HepG2 (cell line): ENCODE measurements around the gene GPATCH3.

Experiments used
- CREM ChIP-seq, 2 experiments: sonication (generic) in 1 of 2; formaldehyde crosslinking in 1 of 2; IDR thresholded peaks; 2 replicates each; pipeline versions ENCODE4 v1.4.0 to v1.6.1; 2016 to 2020; ENCODE audit warnings: antibody characterized with exemption in 1 of 2, mild to moderate bottlenecking in 1 of 2, missing genetic modification reagents in 1 of 2
- HOXA9 ChIP-seq: sonication (generic); formaldehyde crosslinking; IDR thresholded peaks from 2 replicates; pipeline ENCODE4 v1.8.1; 2022; ENCODE audit warnings: missing genetic modification reagents, mild to moderate bottlenecking, moderate library complexity, borderline replicate concordance
- POLR2A ChIP-seq, 2 experiments: IDR thresholded peaks; 2 replicates each; pipeline ENCODE4 v1.6.1; 2011; ENCODE audit warnings: low read depth in 2 of 2, low read length in 2 of 2, mild to moderate bottlenecking in 1 of 2, moderate library complexity in 1 of 2; ENCODE audit not compliant: insufficient read depth in 1 of 2
- ZMAT3 ChIP-seq: sonication (generic); formaldehyde crosslinking; conservative IDR thresholded peaks from 2 replicates; pipeline ENCODE4 v1.7.0; 2021; ENCODE audit warnings: missing genetic modification reagents
- TF ChIP-seq, protein P1 (sequence below): sonication (generic); formaldehyde crosslinking; IDR thresholded peaks from 2 replicates; pipeline ENCODE4 v1.4.0; 2020; ENCODE audit warnings: mild to moderate bottlenecking, missing genetic modification reagents, borderline replicate concordance

- TF ChIP-seq CREM (IDR thresholded peaks at IDR 0.05) (peak; percentile 17; the same call in 1 of the 2 replicates), CREM (CRISPR knock-in tag; IDR thresholded peaks at IDR 0.05) (no peak), ZMAT3 (CRISPR knock-in tag) (no peak), POLR2A (IDR thresholded peaks at IDR 0.05; ENCODE audit: insufficient read depth in 1 of 2, low read depth in 2 of 2, low read length in 2 of 2) (peak in 1 of 2 experiments; percentile 44; a peak in 1 of 4 replicates), HOXA9 (no peak)
- TF ChIP-seq, protein P1, sequence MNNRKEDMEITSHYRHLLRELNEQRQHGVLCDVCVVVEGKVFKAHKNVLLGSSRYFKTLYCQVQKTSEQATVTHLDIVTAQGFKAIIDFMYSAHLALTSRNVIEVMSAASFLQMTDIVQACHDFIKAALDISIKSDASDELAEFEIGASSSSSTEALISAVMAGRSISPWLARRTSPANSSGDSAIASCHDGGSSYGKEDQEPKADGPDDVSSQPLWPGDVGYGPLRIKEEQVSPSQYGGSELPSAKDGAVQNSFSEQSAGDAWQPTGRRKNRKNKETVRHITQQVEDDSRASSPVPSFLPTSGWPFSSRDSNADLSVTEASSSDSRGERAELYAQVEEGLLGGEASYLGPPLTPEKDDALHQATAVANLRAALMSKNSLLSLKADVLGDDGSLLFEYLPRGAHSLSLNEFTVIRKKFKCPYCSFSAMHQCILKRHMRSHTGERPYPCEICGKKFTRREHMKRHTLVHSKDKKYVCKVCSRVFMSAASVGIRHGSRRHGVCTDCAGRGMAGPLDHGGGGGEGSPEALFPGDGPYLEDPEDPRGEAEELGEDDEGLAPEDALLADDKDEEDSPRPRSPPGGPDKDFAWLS (CRISPR knock-in tag) = no peak
These were observed 15.1 kb upstream of the GPATCH3 start for GRCh38 chr1:26915204-26915842.
